OCI-LY7 (cell line): ENCODE data around the gene TMEM266. TPM values are rescaled to one million over a fixed set of nuclear protein-coding genes. Genes with fewer than 3 reads are reported as not detected.

Source experiments
- BruUV-seq: library from RNA; stranded (reverse); fragments of 400-500 nt; replicated peaks from 2 replicates; lab custom pipeline; 2021; lab: Mats Ljungman, UMichigan
- CTCF ChIA-PET: fragments of 300-600 bp; sonication (Branson Sonifier 250); formaldehyde crosslinking; loops from one replicate; lab custom pipeline; 2022; ENCODE audit warnings: antibody characterized with exemption; ENCODE audit not compliant: unreplicated experiment; lab: Charles Lee
- POLR2A ChIA-PET: fragments of 300-600 bp; sonication (Branson Sonifier 250); formaldehyde crosslinking; loops from one replicate; lab custom pipeline; 2022; ENCODE audit warnings: antibody characterized with exemption; lab: Charles Lee
- DNase-seq: peaks from one replicate; pipeline ENCODE4 v3.0.0-alpha.2; 2015; ENCODE audit warnings: low spot score
- H2AFZ ChIP-seq: fragments of 200-600 bp; sonication (generic), shearing (Covaris generic); 2 replicates; pipeline ENCODE4 v1.6.1; 2014; ENCODE audit warnings: mild to moderate bottlenecking, antibody characterized with exemption, low read length, moderate library complexity
- H3K27ac ChIP-seq: fragments of 200-600 bp; sonication (generic); 2 replicates; pipeline ENCODE4 v1.5.1; 2014; ENCODE audit warnings: mixed run types, low read depth, mild to moderate bottlenecking, moderate library complexity, low read length, inconsistent platforms; ENCODE audit not compliant: poor library complexity, severe bottlenecking
- H3K36me3 ChIP-seq: fragments of 200-600 bp; sonication (generic); 2 replicates; pipeline ENCODE4 v1.6.1; 2014; ENCODE audit warnings: mild to moderate bottlenecking, antibody characterized with exemption, low read length, moderate library complexity, mixed read lengths; ENCODE audit not compliant: insufficient read depth
- H3K4me1 ChIP-seq: fragments of 200-600 bp; sonication (generic); 2 replicates; pipeline ENCODE4 v1.5.1; 2014; ENCODE audit warnings: mild to moderate bottlenecking, low read length; ENCODE audit not compliant: insufficient read depth, poor library complexity, severe bottlenecking
- H3K4me2 ChIP-seq: fragments of 200-600 bp; sonication (generic); 2 replicates; pipeline ENCODE4 v1.6.1; 2014; ENCODE audit warnings: mild to moderate bottlenecking, low read length
- H3K4me3 ChIP-seq: fragments of 200-600 bp; sonication (generic); 2 replicates; pipeline ENCODE4 v1.5.1; 2014; ENCODE audit warnings: mild to moderate bottlenecking, low read depth, low read length; ENCODE audit not compliant: poor library complexity, severe bottlenecking
- H3K79me2 ChIP-seq: fragments of 200-600 bp; sonication (generic); 2 replicates; pipeline ENCODE4 v1.6.1; 2016; ENCODE audit warnings: low read depth, mild to moderate bottlenecking, low read length, moderate library complexity, mixed read lengths; ENCODE audit not compliant: insufficient read depth
- H3K9me2 ChIP-seq: fragments of 200-600 bp; sonication (generic); 2 replicates; pipeline ENCODE4 v1.6.1; 2016; ENCODE audit warnings: mild to moderate bottlenecking, low read length, mixed read lengths; ENCODE audit not compliant: insufficient read depth
- H3K9me3 ChIP-seq: fragments of 200-600 bp; sonication (generic); 2 replicates; pipeline ENCODE4 v1.6.1; 2014; ENCODE audit warnings: mild to moderate bottlenecking, mixed run types, low read length, mixed read lengths
- H4K20me1 ChIP-seq: fragments of 200-600 bp; sonication (generic); 2 replicates; pipeline ENCODE4 v1.6.1; 2014; ENCODE audit warnings: mild to moderate bottlenecking, antibody characterized with exemption, low read length, moderate library complexity, mixed read lengths; ENCODE audit not compliant: insufficient read depth
- CTCF ChIP-seq: fragments of 200-600 bp; sonication (generic); conservative IDR thresholded peaks from 2 replicates; pipeline ENCODE4 v1.5.1; 2014; ENCODE audit warnings: mild to moderate bottlenecking, antibody characterized with exemption, low read length, moderate library complexity, mixed read lengths
- EZH2phosphoT487 ChIP-seq: fragments of 200-600 bp; sonication (generic); IDR thresholded peaks from 2 replicates; pipeline ENCODE4 v1.6.1; 2018; ENCODE audit warnings: low read depth, borderline replicate concordance, mild to moderate bottlenecking, mixed run types, antibody characterized with exemption, low read length, moderate library complexity, mixed read lengths
- intact Hi-C: fragments of 100-400 bp; cut with micrococcal nuclease; formaldehyde crosslinking; loops from one replicate; pipeline ENCODE4 v1.10.0; 2022; ENCODE audit not compliant: unreplicated experiment
- total RNA-seq, 2 experiments: library from RNA; depleted of rRNA in 1 of 2; stranded (reverse); fragments of >200 nt in 1 of 2; shearing (Covaris generic) in 1 of 2; gene quantifications; 2 replicates each; pipeline ENCODE4 v1.2.3, GENCODE V29; 2014 to 2022

Gene TMEM266
- total RNA-seq, 2 experiments from 2014 or later, result not detected

GRCh38 chr15:76160426-76161152 is 100.8 kb downstream of the TMEM266 start:
- Histone ChIP-seq H3K4me3 (no peak overlapping the region), H3K36me3 (no peaks in the 10 kb centered on the region), H3K79me2 (no peaks in the 10 kb centered on the region), H3K9me2 (no peaks in the 10 kb centered on the region), H3K4me2 (no peak overlapping the region), H3K4me1 (no peaks in the 10 kb centered on the region), H3K9me3 (no peaks in the 10 kb centered on the region), H3K27ac (no peak overlapping the region), H2AFZ (no peak overlapping the region), H4K20me1 (no peaks in the 10 kb centered on the region)
- ChIA-PET CTCF (no interaction called here), POLR2A (no interaction called here)
- intact Hi-C loops, result no loop called here
- no peak for TF ChIP-seq EZH2phosphoT487
- TF ChIP-seq CTCF, result no peak
- BruUV-seq, result no TSS peak
- DNase-seq, result no peak

GRCh38 chr15:76161153-76162035 is 101.6 kb downstream of the TMEM266 start:
- H3K4me2 ChIP-seq, result no peak overlapping the region
- CTCF ChIA-PET, result no interaction called here
- TF ChIP-seq EZH2phosphoT487 (no peak), CTCF (no peak)
- H2AFZ ChIP-seq, result no peak overlapping the region
- POLR2A ChIA-PET, result no interaction called here
- no peaks in the 10 kb centered on the region for H3K4me1 ChIP-seq
- no peaks in the 10 kb centered on the region for H4K20me1 ChIP-seq
- intact Hi-C loops, result no loop called here
- H3K9me3 ChIP-seq, result no peaks in the 10 kb centered on the region
- no peak overlapping the region for H3K4me3 ChIP-seq
- no peak for DNase-seq
- H3K9me2 ChIP-seq, result no peaks in the 10 kb centered on the region
- H3K79me2 ChIP-seq, result no peaks in the 10 kb centered on the region
- no peak overlapping the region for H3K27ac ChIP-seq
- H3K36me3 ChIP-seq, result no peaks in the 10 kb centered on the region
- no TSS peak for BruUV-seq
